Uterus (tissue), 4 donors: ENCODE data around the gene WDR35. TPM values are rescaled to one million over a fixed set of nuclear protein-coding genes. Genes with fewer than 3 reads are reported as not detected.

Experiments used
- DNase-seq, 2 donors: peaks; one replicate each; pipeline ENCODE4 v3.0.0-alpha.2; 2019 to 2020
- H3K27ac ChIP-seq, 2 donors: fragments of 200-600 bp; sonication (generic); 1 replicate in 1 of 2; 2 replicates in 1 of 2; pipeline ENCODE4 v1.5.1; 2016 to 2018
- H3K27me3 ChIP-seq, 2 donors: fragments of 200-600 bp; sonication (generic); one replicate each; pipeline ENCODE4 v1.5.1; 2018 to 2019; ENCODE audit warnings: control low read depth in 1 of 2
- H3K36me3 ChIP-seq, 2 donors: fragments of 200-600 bp; sonication (generic); one replicate each; pipeline ENCODE4 v1.5.1; 2019; ENCODE audit warnings: control low read depth in 1 of 2
- H3K4me1 ChIP-seq, 2 donors: fragments of 200-600 bp; sonication (generic); one replicate each; pipeline ENCODE4 v1.5.1; 2018 to 2019; ENCODE audit warnings: control low read depth in 1 of 2
- H3K4me3 ChIP-seq, 2 donors: fragments of 200-600 bp; sonication (generic); 1 replicate in 1 of 2; 2 replicates in 1 of 2; pipeline ENCODE4 v1.5.1; 2018 to 2019; ENCODE audit warnings: mild to moderate bottlenecking in 1 of 2
- H3K9me3 ChIP-seq, 2 donors: fragments of 200-600 bp; sonication (generic); one replicate each; pipeline ENCODE4 v1.5.1; 2019; ENCODE audit warnings: control low read depth in 1 of 2
- CTCF ChIP-seq, 4 experiments: fragments of 200-600 bp in 2 of 4; fragments of 450-650 bp in 2 of 4; sonication (generic) in 2 of 4; IDR thresholded peaks; one replicate each; pipeline ENCODE4 v1.5.1; 2016 to 2019; ENCODE audit warnings: antibody characterized with exemption in 4 of 4, mild to moderate bottlenecking in 2 of 4, moderate library complexity in 1 of 4
- POLR2A ChIP-seq, 2 donors: fragments of 450-650 bp; IDR thresholded peaks; one replicate each; pipeline ENCODE4 v1.6.1; 2016; ENCODE audit warnings: antibody characterized with exemption in 2 of 2, mild to moderate bottlenecking in 1 of 2, moderate library complexity in 1 of 2
- intact Hi-C: fragments of 100-400 bp; cut with DNase I; formaldehyde crosslinking; loops from one replicate; pipeline ENCODE4 v1.15.1; 2023; ENCODE audit warnings: low total_unique reads
- total RNA-seq, 4 donors: library from RNA; depleted of rRNA in 3 of 4; stranded (reverse); fragments of >200 nt in 3 of 4; gene quantifications; one replicate each; pipeline versions ENCODE4 v1.1.0 to v1.2.4, GENCODE V29; 2014 to 2023
- donor health status: DM: yes; HTN: yes; CAD: no.

The WDR35 gene
- total RNA-seq, 4 donors from 2014 or later: 7.1 to 45.0 (median 20.7) TPM

- H3K4me1 ChIP-seq: no peaks in the 10 kb centered on the region
- no peak for TF ChIP-seq CTCF (IDR thresholded peaks at IDR 0.05)
- TF ChIP-seq POLR2A (IDR thresholded peaks at IDR 0.05): no peak
- H3K27ac ChIP-seq: no peak overlapping the region
- no peaks in the 10 kb centered on the region for H3K9me3 ChIP-seq
- intact Hi-C loops: no loop called here
- no peaks in the 10 kb centered on the region for H3K27me3 ChIP-seq
- DNase-seq: no peak
- H3K36me3 ChIP-seq: no peaks in the 10 kb centered on the region
- H3K4me3 ChIP-seq: no peak overlapping the region
These were observed 111.4 kb downstream of the WDR35 start for GRCh38 chr2:19878268-19879046.

GRCh38 chr2:19876751-19877150 is 113.2 kb downstream of the WDR35 start:
- intact Hi-C loops: no loop called here
- TF ChIP-seq POLR2A (IDR thresholded peaks at IDR 0.05): no peak
- TF ChIP-seq CTCF (IDR thresholded peaks at IDR 0.05): no peak
- H3K4me3 ChIP-seq: no peak overlapping the region
- no peaks in the 10 kb centered on the region for H3K9me3 ChIP-seq
- DNase-seq: no peak
- H3K4me1 ChIP-seq: no peaks in the 10 kb centered on the region
- H3K36me3 ChIP-seq: no peaks in the 10 kb centered on the region
- H3K27ac ChIP-seq: no peak overlapping the region
- no peaks in the 10 kb centered on the region for H3K27me3 ChIP-seq

GRCh38 chr2:19875280-19875679 is 114.6 kb downstream of the WDR35 start:
- no peaks in the 10 kb centered on the region for H3K4me1 ChIP-seq
- no peaks in the 10 kb centered on the region for H3K36me3 ChIP-seq
- TF ChIP-seq POLR2A (IDR thresholded peaks at IDR 0.05) (no peak), CTCF (IDR thresholded peaks at IDR 0.05) (no peak)
- H3K9me3 ChIP-seq: no peaks in the 10 kb centered on the region
- DNase-seq: no peak
- no peak overlapping the region for H3K27ac ChIP-seq
- H3K27me3 ChIP-seq: no peaks in the 10 kb centered on the region
- intact Hi-C loops: no loop called here
- H3K4me3 ChIP-seq: no peak overlapping the region

GRCh38 chr2:19874726-19875125 is 115.2 kb downstream of the WDR35 start:
- intact Hi-C loops: no loop called here
- H3K27ac ChIP-seq: no peak overlapping the region
- TF ChIP-seq POLR2A (IDR thresholded peaks at IDR 0.05): no peak
- no peak for TF ChIP-seq CTCF (IDR thresholded peaks at IDR 0.05)
- no peaks in the 10 kb centered on the region for H3K27me3 ChIP-seq
- H3K36me3 ChIP-seq: no peaks in the 10 kb centered on the region
- H3K9me3 ChIP-seq: no peaks in the 10 kb centered on the region
- H3K4me3 ChIP-seq: no peak overlapping the region
- no peaks in the 10 kb centered on the region for H3K4me1 ChIP-seq
- no peak for DNase-seq

- Histone ChIP-seq H3K4me3 (no peak overlapping the region), H3K36me3 (no peaks in the 10 kb centered on the region), H3K27ac (no peak overlapping the region), H3K4me1 (no peaks in the 10 kb centered on the region), H3K9me3 (no peaks in the 10 kb centered on the region), H3K27me3 (no peaks in the 10 kb centered on the region)
- TF ChIP-seq POLR2A (IDR thresholded peaks at IDR 0.05): no peak
- no peak for TF ChIP-seq CTCF (IDR thresholded peaks at IDR 0.05)
- no peak for DNase-seq
- intact Hi-C loops: no loop called here
These were observed 116.9 kb downstream of the WDR35 start for GRCh38 chr2:19873014-19873413.
